Measurements from ENCODE around the gene ZNF133. TPM values are rescaled to one million over a fixed set of nuclear protein-coding genes. Genes with fewer than 3 reads are reported as not detected.

The ZNF133 gene
- total and polyA plus RNA-seq, 2 experiments from 2014 or later = 9.4 to 15.1 TPM

DNA sequence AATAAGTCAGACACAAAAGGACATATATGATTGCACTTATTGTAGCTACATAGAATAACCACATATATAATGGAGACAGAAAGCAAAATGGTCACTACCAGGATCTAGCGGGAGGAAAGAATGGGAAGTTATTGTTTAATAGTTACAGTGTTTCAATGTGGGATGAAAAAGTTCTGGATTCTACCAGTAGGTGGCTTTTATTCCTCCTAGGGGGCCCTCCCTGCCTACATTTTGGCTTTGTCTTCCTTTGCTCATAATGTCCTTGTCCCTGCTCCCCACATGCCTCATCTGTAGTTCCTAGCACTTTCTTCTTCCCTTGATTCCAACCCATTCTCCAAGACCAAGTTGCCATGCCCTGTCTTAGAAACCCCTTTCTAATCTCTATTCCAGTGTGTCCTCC is 16.3 kb downstream of the ZNF133 start:
- Mint-ChIP-seq H3K27ac (no peak overlapping the region), H3K9me3 (no peaks in the 10 kb centered on the region), H3K4me1 (0 out of 3 replicates have a peak, but pooled peaks cover 2% of the 10 kb centered on the region), H3K4me3 (no peak overlapping the region), H3K27me3 (ENCODE audit: insufficient read depth, low read depth, poor library complexity) (no peaks in the 10 kb centered on the region), H3K36me3 (ENCODE audit: low read depth) (peaks cover 8% of the 10 kb centered on the region; the same call in 2 of the 3 replicates)
- H3F3A ChIP-seq (replicated peaks; ENCODE audit: low read depth) = no peaks in the 10 kb centered on the region
- H2AFZ ChIP-seq = no peak overlapping the region
- DNase-seq (ENCODE audit: low spot score) (peak; percentile 62), ATAC-seq (peak; percentile 63)
- H3K79me2 ChIP-seq (replicated peaks; ENCODE audit: insufficient read depth) = no peaks in the 10 kb centered on the region
- H4K20me1 ChIP-seq (replicated peaks; ENCODE audit: insufficient read depth) = no peaks in the 10 kb centered on the region
- H3K9me2 ChIP-seq (ENCODE audit: insufficient read depth) = no peaks in the 10 kb centered on the region
- H3K27me3 ChIP-seq (ENCODE audit: insufficient read depth) = no peaks in the 10 kb centered on the region
- TF ChIP-seq, protein P1, sequence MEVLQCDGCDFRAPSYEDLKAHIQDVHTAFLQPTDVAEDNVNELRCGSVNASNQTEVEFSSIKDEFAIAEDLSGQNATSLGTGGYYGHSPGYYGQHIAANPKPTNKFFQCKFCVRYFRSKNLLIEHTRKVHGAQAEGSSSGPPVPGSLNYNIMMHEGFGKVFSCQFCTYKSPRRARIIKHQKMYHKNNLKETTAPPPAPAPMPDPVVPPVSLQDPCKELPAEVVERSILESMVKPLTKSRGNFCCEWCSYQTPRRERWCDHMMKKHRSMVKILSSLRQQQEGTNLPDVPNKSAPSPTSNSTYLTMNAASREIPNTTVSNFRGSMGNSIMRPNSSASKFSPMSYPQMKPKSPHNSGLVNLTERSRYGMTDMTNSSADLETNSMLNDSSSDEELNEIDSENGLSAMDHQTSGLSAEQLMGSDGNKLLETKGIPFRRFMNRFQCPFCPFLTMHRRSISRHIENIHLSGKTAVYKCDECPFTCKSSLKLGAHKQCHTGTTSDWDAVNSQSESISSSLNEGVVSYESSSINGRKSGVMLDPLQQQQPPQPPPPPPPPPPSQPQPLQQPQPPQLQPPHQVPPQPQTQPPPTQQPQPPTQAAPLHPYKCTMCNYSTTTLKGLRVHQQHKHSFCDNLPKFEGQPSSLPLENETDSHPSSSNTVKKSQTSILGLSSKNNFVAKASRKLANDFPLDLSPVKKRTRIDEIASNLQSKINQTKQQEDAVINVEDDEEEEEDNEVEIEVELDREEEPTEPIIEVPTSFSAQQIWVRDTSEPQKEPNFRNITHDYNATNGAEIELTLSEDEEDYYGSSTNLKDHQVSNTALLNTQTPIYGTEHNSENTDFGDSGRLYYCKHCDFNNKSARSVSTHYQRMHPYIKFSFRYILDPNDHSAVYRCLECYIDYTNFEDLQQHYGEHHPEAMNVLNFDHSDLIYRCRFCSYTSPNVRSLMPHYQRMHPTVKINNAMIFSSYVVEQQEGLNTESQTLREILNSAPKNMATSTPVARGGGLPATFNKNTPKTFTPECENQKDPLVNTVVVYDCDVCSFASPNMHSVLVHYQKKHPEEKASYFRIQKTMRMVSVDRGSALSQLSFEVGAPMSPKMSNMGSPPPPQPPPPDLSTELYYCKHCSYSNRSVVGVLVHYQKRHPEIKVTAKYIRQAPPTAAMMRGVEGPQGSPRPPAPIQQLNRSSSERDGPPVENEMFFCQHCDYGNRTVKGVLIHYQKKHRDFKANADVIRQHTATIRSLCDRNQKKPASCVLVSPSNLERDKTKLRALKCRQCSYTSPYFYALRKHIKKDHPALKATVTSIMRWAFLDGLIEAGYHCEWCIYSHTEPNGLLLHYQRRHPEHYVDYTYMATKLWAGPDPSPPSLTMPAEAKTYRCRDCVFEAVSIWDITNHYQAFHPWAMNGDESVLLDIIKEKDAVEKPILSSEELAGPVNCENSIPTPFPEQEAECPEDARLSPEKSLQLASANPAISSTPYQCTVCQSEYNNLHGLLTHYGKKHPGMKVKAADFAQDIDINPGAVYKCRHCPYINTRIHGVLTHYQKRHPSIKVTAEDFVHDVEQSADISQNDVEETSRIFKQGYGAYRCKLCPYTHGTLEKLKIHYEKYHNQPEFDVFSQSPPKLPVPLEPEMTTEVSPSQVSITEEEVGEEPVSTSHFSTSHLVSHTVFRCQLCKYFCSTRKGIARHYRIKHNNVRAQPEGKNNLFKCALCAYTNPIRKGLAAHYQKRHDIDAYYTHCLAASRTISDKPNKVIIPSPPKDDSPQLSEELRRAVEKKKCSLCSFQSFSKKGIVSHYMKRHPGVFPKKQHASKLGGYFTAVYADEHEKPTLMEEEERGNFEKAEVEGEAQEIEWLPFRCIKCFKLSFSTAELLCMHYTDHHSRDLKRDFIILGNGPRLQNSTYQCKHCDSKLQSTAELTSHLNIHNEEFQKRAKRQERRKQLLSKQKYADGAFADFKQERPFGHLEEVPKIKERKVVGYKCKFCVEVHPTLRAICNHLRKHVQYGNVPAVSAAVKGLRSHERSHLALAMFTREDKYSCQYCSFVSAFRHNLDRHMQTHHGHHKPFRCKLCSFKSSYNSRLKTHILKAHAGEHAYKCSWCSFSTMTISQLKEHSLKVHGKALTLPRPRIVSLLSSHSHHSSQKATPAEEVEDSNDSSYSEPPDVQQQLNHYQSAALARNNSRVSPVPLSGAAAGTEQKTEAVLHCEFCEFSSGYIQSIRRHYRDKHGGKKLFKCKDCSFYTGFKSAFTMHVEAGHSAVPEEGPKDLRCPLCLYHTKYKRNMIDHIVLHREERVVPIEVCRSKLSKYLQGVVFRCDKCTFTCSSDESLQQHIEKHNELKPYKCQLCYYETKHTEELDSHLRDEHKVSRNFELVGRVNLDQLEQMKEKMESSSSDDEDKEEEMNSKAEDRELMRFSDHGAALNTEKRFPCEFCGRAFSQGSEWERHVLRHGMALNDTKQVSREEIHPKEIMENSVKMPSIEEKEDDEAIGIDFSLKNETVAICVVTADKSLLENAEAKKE (CRISPR knock-in tag; IDR thresholded peaks at IDR 0.05) = no peak
- TF ChIP-seq CREB1 (CRISPR knock-in tag; IDR thresholded peaks at IDR 0.05; ENCODE audit: low read depth) = no peak
- TF ChIP-seq, protein P2, sequence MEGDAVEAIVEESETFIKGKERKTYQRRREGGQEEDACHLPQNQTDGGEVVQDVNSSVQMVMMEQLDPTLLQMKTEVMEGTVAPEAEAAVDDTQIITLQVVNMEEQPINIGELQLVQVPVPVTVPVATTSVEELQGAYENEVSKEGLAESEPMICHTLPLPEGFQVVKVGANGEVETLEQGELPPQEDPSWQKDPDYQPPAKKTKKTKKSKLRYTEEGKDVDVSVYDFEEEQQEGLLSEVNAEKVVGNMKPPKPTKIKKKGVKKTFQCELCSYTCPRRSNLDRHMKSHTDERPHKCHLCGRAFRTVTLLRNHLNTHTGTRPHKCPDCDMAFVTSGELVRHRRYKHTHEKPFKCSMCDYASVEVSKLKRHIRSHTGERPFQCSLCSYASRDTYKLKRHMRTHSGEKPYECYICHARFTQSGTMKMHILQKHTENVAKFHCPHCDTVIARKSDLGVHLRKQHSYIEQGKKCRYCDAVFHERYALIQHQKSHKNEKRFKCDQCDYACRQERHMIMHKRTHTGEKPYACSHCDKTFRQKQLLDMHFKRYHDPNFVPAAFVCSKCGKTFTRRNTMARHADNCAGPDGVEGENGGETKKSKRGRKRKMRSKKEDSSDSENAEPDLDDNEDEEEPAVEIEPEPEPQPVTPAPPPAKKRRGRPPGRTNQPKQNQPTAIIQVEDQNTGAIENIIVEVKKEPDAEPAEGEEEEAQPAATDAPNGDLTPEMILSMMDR (conservative IDR thresholded peaks at IDR 0.05; ENCODE audit: low read depth in 2 of 2) = peak; percentile 48 to 57
- H3K4me3 ChIP-seq = no peak overlapping the region
- no peaks in the 10 kb centered on the region for H3K36me3 ChIP-seq (ENCODE audit: insufficient read depth)
- no peak overlapping the region for H3K27ac ChIP-seq (ENCODE audit: low read depth)
- no peaks in the 10 kb centered on the region for H3K4me1 ChIP-seq (ENCODE audit: insufficient read depth)
- no peak overlapping the region for H3K4me2 ChIP-seq

DNA sequence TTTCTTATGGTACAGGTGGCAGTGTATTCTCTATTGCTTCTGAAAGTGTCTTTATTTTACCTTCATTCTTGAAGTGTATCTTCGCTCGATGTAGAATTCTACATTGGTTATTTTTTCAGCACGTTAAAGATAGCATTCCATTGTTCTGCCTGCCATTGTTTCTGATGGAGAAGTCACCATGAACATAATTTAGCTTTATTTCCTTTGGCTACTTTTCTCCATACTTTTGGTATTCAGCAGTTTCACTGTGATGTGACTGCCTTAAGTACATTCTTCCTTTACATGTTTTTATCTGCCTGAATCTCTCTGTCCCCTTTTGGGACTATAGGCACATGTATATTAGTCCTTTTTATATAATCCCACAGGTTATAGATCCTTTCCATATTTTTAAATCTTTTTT is 19.0 kb downstream of the ZNF133 start:
- Histone ChIP-seq H3K27ac (ENCODE audit: low read depth) (no peak overlapping the region), H3K4me2 (no peak overlapping the region), H4K20me1 (replicated peaks; ENCODE audit: insufficient read depth) (no peaks in the 10 kb centered on the region; the same call in 1 of the 2 replicates), H3K36me3 (ENCODE audit: insufficient read depth) (no peaks in the 10 kb centered on the region), H3K27me3 (ENCODE audit: insufficient read depth) (no peaks in the 10 kb centered on the region), H3F3A (replicated peaks; ENCODE audit: low read depth) (no peaks in the 10 kb centered on the region), H3K9me2 (ENCODE audit: insufficient read depth) (no peaks in the 10 kb centered on the region), H3K4me3 (no peak overlapping the region), H3K4me1 (ENCODE audit: insufficient read depth) (no peaks in the 10 kb centered on the region), H2AFZ (no peak overlapping the region), H3K79me2 (replicated peaks; ENCODE audit: insufficient read depth) (no peaks in the 10 kb centered on the region)
- no peaks in the 10 kb centered on the region for H3K9me3 Mint-ChIP-seq
- H3K36me3 Mint-ChIP-seq (ENCODE audit: low read depth) = peaks cover 9% of the 10 kb centered on the region; the same call in 2 of the 3 replicates
- 0 out of 3 replicates have a peak, but pooled peaks cover 2% of the 10 kb centered on the region for H3K4me1 Mint-ChIP-seq
- DNase-seq (ENCODE audit: low spot score) (no peak), ATAC-seq (no peak)
- no peak overlapping the region for H3K4me3 Mint-ChIP-seq
- H3K27ac Mint-ChIP-seq = no peak overlapping the region
- no peaks in the 10 kb centered on the region for H3K27me3 Mint-ChIP-seq (ENCODE audit: insufficient read depth, low read depth, poor library complexity)
- TF ChIP-seq EZH2 (IDR thresholded peaks at IDR 0.05; ENCODE audit: low read depth, unreplicated experiment) (no peak), NANOG (IDR thresholded peaks at IDR 0.05; ENCODE audit: borderline replicate concordance) (no peak), STAT1 (IDR thresholded peaks at IDR 0.05; ENCODE audit: unreplicated experiment) (no peak)

Measured in GM23338 (cell line).